ENCODE measurements around the gene SIRT3. TPM values are rescaled to one million over a fixed set of nuclear protein-coding genes. Genes with fewer than 3 reads are reported as not detected.

Gene SIRT3
- total and polyA plus RNA-seq, 2 experiments from 2014 or later = 14.9 to 15.5 TPM

- H3K4me3 ChIP-seq = peak overlapping the region; percentile 93
- peak overlapping the region; percentile 99 for H3K9ac ChIP-seq
- in situ Hi-C loops (cut with MboI) = no loop called here
- no peaks in the 10 kb centered on the region for H4K20me1 ChIP-seq (ENCODE audit: insufficient read depth)
- H3K79me2 ChIP-seq (ENCODE audit: insufficient read depth) = peaks cover 88% of the 10 kb centered on the region
- TF ChIP-seq EZH2 (IDR thresholded peaks at IDR 0.05; ENCODE audit: insufficient read depth, poor library complexity, severe bottlenecking) (no peak), EZH2phosphoT487 (IDR thresholded peaks at IDR 0.05; ENCODE audit: insufficient read depth, low read depth) (no peak)
- WGBS, 2 experiments (ENCODE audit: low coverage in 1 of 2, low lambda C conversion rate in 2 of 2, missing lambda C conversion rate in 2 of 2) = 1% methylated on average over 14 to 26 of the region's 26 CpGs
- H3F3A ChIP-seq (ENCODE audit: insufficient read depth) = peaks cover 21% of the 10 kb centered on the region
- H3K36me3 ChIP-seq (ENCODE audit: low read depth) = peaks cover 47% of the 10 kb centered on the region
- peak overlapping the region; percentile 95 for H3K4me2 ChIP-seq (ENCODE audit: unreplicated experiment)
- no peaks in the 10 kb centered on the region for H3K27me3 ChIP-seq (replicated peaks; ENCODE audit: insufficient read depth)
- no peaks in the 10 kb centered on the region for H3K9me2 ChIP-seq (ENCODE audit: insufficient read depth)
- DNase-seq = no peak
- peaks cover 34% of the 10 kb centered on the region for H3K4me1 ChIP-seq (ENCODE audit: insufficient read depth)
- no peak overlapping the region for H2AFZ ChIP-seq
- peak overlapping the region; percentile 99 for H3K27ac ChIP-seq
- no peaks in the 10 kb centered on the region for H3K9me3 ChIP-seq (ENCODE audit: low read depth)
Measured at GRCh38 chr11:208917-209260, 27.3 kb downstream of the SIRT3 start.

GRCh38 chr11:208181-208916 lies 27.8 kb downstream of the SIRT3 start:
- Histone ChIP-seq H3F3A (ENCODE audit: insufficient read depth) (peaks cover 19% of the 10 kb centered on the region), H3K9ac (peak overlapping the region; percentile 99), H3K4me3 (peak overlapping the region; percentile 93), H3K27me3 (replicated peaks; ENCODE audit: insufficient read depth) (no peaks in the 10 kb centered on the region), H3K4me2 (ENCODE audit: unreplicated experiment) (peak overlapping the region; percentile 95), H3K36me3 (ENCODE audit: low read depth) (peaks cover 43% of the 10 kb centered on the region), H3K4me1 (ENCODE audit: insufficient read depth) (peaks cover 34% of the 10 kb centered on the region), H2AFZ (0 out of 2 replicates have a peak overlapping the region, but pooled peaks have one; percentile 31), H3K9me2 (ENCODE audit: insufficient read depth) (no peaks in the 10 kb centered on the region), H3K27ac (peak overlapping the region; percentile 99), H3K9me3 (ENCODE audit: low read depth) (no peaks in the 10 kb centered on the region), H4K20me1 (ENCODE audit: insufficient read depth) (no peaks in the 10 kb centered on the region), H3K79me2 (ENCODE audit: insufficient read depth) (peaks cover 88% of the 10 kb centered on the region)
- in situ Hi-C loops (cut with MboI) = no loop called here
- 1% methylated on average over 57 of the region's 57 CpGs for WGBS, 2 experiments (ENCODE audit: low coverage in 1 of 2, low lambda C conversion rate in 2 of 2, missing lambda C conversion rate in 2 of 2)
- DNase-seq = peak; percentile 93
- TF ChIP-seq EZH2phosphoT487 (IDR thresholded peaks at IDR 0.05; ENCODE audit: insufficient read depth, low read depth) (no peak), EZH2 (IDR thresholded peaks at IDR 0.05; ENCODE audit: insufficient read depth, poor library complexity, severe bottlenecking) (no peak)

- in situ Hi-C loops (cut with MboI) = no loop called here
- Histone ChIP-seq H3K9ac (peak overlapping the region; percentile 99), H3K9me2 (ENCODE audit: insufficient read depth) (no peaks in the 10 kb centered on the region), H3K4me2 (ENCODE audit: unreplicated experiment) (peak overlapping the region; percentile 95), H3K79me2 (ENCODE audit: insufficient read depth) (peaks cover 88% of the 10 kb centered on the region), H2AFZ (peak overlapping the region; percentile 37), H3K9me3 (ENCODE audit: low read depth) (no peaks in the 10 kb centered on the region), H3F3A (ENCODE audit: insufficient read depth) (peaks cover 18% of the 10 kb centered on the region), H3K4me3 (peak overlapping the region; percentile 93), H3K4me1 (ENCODE audit: insufficient read depth) (peaks cover 34% of the 10 kb centered on the region), H3K36me3 (ENCODE audit: low read depth) (peaks cover 38% of the 10 kb centered on the region), H3K27me3 (replicated peaks; ENCODE audit: insufficient read depth) (no peaks in the 10 kb centered on the region), H3K27ac (peak overlapping the region; percentile 99), H4K20me1 (ENCODE audit: insufficient read depth) (no peaks in the 10 kb centered on the region)
- peak; percentile 87 for DNase-seq
- WGBS, 2 experiments (ENCODE audit: low coverage in 1 of 2, low lambda C conversion rate in 2 of 2, missing lambda C conversion rate in 2 of 2) = 1 to 2% methylated on average over 27 of the region's 27 CpGs
- TF ChIP-seq EZH2phosphoT487 (IDR thresholded peaks at IDR 0.05; ENCODE audit: insufficient read depth, low read depth) (no peak), EZH2 (IDR thresholded peaks at IDR 0.05; ENCODE audit: insufficient read depth, poor library complexity, severe bottlenecking) (no peak)
Measured at GRCh38 chr11:207863-208180, 28.3 kb downstream of the SIRT3 start.

GRCh38 chr11:207208-207862 lies 28.8 kb downstream of the SIRT3 start, which contains the start of the genes BET1L and RIC8A:
Gene BET1L, minus strand, starts transcription at chr11:207399. Its CDS starts 78 bp downstream, at chr11:207321.
Gene RIC8A, plus strand, starts transcription at chr11:207708. Its CDS starts 1,147 bp downstream, at chr11:208855.
- H2AFZ ChIP-seq = peak within 1 kb of the TSS; percentile 37
- H3K9me3 ChIP-seq (ENCODE audit: low read depth) = no peaks in the 10 kb centered on the region
- peaks cover 34% of the 10 kb centered on the region for H3K4me1 ChIP-seq (ENCODE audit: insufficient read depth)
- H3K27me3 ChIP-seq (replicated peaks; ENCODE audit: insufficient read depth) = no peaks in the 10 kb centered on the region
- H3K4me3 ChIP-seq = peak within 1 kb of the TSS; percentile 93
- 1 to 2% methylated on average over 48 to 51 of the region's 63 CpGs for WGBS, 2 experiments (ENCODE audit: low coverage in 1 of 2, low lambda C conversion rate in 2 of 2, missing lambda C conversion rate in 2 of 2)
- H3K9ac ChIP-seq = peak within 1 kb of the TSS; percentile 99
- no peaks in the 10 kb centered on the region for H3K9me2 ChIP-seq (ENCODE audit: insufficient read depth)
- no peaks in the 10 kb centered on the region for H4K20me1 ChIP-seq (ENCODE audit: insufficient read depth)
- peak; percentile 99 for DNase-seq
- TF ChIP-seq EZH2 (IDR thresholded peaks at IDR 0.05; ENCODE audit: insufficient read depth, poor library complexity, severe bottlenecking) (no peak), EZH2phosphoT487 (IDR thresholded peaks at IDR 0.05; ENCODE audit: insufficient read depth, low read depth) (no peak)
- H3K36me3 ChIP-seq (ENCODE audit: low read depth) = peaks cover 33% of the 10 kb centered on the region
- H3K27ac ChIP-seq = peak within 1 kb of the TSS; percentile 99
- H3F3A ChIP-seq (ENCODE audit: insufficient read depth) = peaks cover 20% of the 10 kb centered on the region
- in situ Hi-C loops (cut with MboI) = no loop called here
- H3K79me2 ChIP-seq (ENCODE audit: insufficient read depth) = peaks cover 88% of the 10 kb centered on the region
- H3K4me2 ChIP-seq (ENCODE audit: unreplicated experiment) = peak within 1 kb of the TSS; percentile 99

Data from GM23248 (cell line).